ENCODE data around the gene NFIA. TPM values are rescaled to one million over a fixed set of nuclear protein-coding genes. Genes with fewer than 3 reads are reported as not detected.

Gene NFIA
- total RNA-seq, 2 donors from 2014 or later, result 75.3 to 81.3 TPM

DNA sequence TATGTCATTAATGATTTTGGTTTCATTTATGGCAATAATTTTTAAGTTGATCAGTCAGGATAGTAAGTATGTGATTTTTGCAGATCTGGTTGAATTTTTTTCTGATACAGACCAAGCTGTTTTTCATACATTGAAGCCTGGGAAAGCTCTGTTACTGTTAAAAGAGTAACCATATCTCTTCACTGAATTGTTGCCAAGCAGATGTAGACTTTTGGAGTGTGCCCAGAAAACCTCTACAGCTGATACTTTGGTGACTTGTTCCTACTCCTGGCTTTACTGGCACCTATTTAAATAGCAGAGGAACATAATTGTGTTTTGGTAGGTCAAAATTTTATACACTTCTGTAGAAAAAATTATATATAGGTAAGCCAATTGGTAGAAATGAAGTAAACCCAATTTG, 49.4 kb downstream of the NFIA start:
- Histone ChIP-seq H3K4me3 (no peak overlapping the region), H3K27me3 (no peaks in the 10 kb centered on the region), H3K9me3 (no peaks in the 10 kb centered on the region), H3K4me1 (peaks cover 0 to 40% of the 10 kb centered on the region in 2 donors), H3K27ac (peak overlapping the region; percentile 64 to 73), H3K36me3 (no peaks in the 10 kb centered on the region)
- TF ChIP-seq, protein P1, sequence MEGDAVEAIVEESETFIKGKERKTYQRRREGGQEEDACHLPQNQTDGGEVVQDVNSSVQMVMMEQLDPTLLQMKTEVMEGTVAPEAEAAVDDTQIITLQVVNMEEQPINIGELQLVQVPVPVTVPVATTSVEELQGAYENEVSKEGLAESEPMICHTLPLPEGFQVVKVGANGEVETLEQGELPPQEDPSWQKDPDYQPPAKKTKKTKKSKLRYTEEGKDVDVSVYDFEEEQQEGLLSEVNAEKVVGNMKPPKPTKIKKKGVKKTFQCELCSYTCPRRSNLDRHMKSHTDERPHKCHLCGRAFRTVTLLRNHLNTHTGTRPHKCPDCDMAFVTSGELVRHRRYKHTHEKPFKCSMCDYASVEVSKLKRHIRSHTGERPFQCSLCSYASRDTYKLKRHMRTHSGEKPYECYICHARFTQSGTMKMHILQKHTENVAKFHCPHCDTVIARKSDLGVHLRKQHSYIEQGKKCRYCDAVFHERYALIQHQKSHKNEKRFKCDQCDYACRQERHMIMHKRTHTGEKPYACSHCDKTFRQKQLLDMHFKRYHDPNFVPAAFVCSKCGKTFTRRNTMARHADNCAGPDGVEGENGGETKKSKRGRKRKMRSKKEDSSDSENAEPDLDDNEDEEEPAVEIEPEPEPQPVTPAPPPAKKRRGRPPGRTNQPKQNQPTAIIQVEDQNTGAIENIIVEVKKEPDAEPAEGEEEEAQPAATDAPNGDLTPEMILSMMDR (IDR thresholded peaks at IDR 0.05), result no peak
- no peak for DNase-seq (ENCODE audit: low spot score)

DNA sequence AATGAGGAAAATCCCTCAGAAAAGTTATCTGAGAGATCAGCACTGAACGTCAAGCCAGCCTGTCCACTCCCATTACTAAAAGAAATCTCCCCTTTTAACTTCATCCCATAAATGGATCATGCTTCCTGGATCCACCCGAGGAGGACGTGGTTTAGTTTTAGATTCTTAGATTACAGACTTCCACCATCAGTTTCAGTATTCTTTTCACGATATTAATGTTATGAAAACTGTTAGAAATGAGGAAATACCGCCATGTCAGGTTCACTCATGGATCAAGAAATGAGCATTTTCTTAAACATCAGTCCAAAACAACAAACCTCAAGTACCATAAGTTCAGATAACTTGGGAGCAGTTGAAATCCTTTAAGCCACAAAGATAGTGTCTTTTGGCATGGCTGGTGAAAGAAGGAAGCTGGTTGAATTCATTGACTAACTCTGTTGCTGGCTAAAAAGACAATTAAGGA, 49.8 kb downstream of the NFIA start:
- peak overlapping the region in 1 of 2 donors; percentile 7 for H3K4me3 ChIP-seq
- peak overlapping the region; percentile 64 to 73 for H3K27ac ChIP-seq
- DNase-seq (ENCODE audit: low spot score), result no peak
- TF ChIP-seq, protein P1 (IDR thresholded peaks at IDR 0.05), result no peak
- no peaks in the 10 kb centered on the region for H3K36me3 ChIP-seq
- peaks cover 0 to 40% of the 10 kb centered on the region in 2 donors for H3K4me1 ChIP-seq
- no peaks in the 10 kb centered on the region for H3K9me3 ChIP-seq
- no peaks in the 10 kb centered on the region for H3K27me3 ChIP-seq

DNA sequence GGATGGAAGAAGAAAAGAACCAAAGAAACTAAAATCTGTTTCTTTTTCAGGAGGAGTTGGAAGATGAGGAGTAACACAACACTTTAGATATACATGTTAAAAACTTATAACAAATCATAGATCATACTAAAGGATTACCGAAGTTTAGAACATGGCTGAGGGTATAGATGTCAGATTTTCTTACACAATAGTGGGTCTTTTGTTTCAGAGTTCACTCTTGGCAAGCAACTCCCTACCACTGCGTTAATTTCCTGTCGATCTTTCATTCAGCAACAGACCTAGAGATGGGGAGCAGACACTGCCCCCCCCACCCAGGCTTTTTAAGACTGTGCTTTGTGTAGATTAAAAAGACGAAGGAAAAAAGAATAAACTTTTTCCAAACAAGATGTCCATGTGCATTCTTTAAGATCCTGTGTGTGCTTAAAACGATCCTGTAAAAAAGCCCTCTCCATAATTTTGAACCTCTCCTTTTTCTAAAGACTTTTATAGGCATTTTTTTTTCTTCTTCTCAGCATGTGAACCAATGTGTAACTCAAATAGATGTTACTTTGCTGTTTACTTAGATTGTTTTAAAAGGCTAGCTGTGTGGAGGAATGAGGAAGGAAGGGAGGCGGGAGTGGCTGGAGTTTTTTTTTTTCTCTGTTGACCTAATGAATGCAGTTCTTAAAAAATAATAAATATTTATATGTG, 50.4 kb downstream of the NFIA start:
- TF ChIP-seq, protein P1 (IDR thresholded peaks at IDR 0.05), result no peak
- peaks cover 0 to 40% of the 10 kb centered on the region in 2 donors for H3K4me1 ChIP-seq
- DNase-seq (ENCODE audit: low spot score), result no peak

DNA sequence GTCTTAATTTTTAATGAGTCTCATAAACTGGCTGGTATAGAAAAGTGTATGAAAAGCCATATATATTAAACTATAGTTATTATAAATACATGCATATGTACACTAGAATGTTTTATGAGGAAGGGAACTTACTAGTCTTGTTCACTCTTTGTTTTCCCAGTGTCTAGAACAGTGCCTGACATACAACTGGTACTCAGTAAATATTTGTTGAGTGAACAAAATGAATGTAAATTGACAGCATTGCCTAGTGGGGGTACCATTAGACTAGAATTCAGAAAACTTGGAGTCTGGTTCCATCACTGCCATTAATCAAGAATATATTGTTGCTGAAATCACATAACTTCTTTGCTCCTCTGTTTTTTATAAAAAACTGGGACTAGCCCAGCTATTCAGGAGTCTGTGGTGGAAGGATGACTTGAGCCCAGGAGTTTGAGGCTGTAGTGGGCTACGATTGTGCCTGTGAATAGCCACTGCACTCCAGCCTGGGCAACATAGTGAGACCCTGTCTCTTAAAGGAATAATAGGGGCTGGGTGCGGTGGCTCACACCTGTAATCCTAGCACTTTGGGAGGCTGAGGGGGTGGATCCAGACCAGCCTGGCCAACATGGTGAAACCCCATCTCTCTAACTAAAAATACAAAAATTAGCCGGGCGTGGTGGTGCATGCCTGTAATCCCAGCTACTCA, 51.1 kb downstream of the NFIA start:
- Histone ChIP-seq H3K9me3 (no peaks in the 10 kb centered on the region), H3K4me1 (peaks cover 0 to 40% of the 10 kb centered on the region in 2 donors)

More for the DNA sequence above, 50.4 kb downstream of the NFIA start:
- H3K36me3 ChIP-seq, result no peaks in the 10 kb centered on the region
- H3K4me3 ChIP-seq, result peak overlapping the region in 1 of 2 donors; percentile 7
- H3K27me3 ChIP-seq, result no peaks in the 10 kb centered on the region
- H3K9me3 ChIP-seq, result no peaks in the 10 kb centered on the region
- peak overlapping the region; percentile 64 to 73 for H3K27ac ChIP-seq

DNA sequence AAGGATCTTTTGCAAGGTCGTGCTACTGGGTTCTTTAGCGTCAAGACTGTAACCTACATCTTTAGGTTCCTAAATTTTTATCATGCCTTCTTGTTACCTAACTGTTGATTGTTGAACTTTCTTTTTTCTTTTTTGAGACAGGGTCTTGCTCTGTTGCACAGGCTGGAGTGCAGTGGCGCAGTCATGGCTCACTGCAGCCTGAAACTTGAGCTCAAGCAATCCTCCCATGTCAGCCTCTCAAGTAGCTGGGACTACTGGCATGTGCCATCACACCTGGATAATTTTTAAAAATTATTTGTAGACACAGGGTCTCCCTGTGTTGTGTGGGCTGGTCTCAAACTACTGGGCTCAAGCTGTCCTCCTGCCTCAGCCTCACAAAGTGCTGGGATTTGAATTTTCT, 52.9 kb downstream of the NFIA start:
- no peaks in the 10 kb centered on the region for H3K36me3 ChIP-seq
- no peak for DNase-seq (ENCODE audit: low spot score)
- H3K27me3 ChIP-seq, result no peaks in the 10 kb centered on the region
- H3K4me3 ChIP-seq, result no peak overlapping the region
- no peak overlapping the region for H3K27ac ChIP-seq
- H3K9me3 ChIP-seq, result no peaks in the 10 kb centered on the region
- peaks cover 0 to 57% of the 10 kb centered on the region in 2 donors for H3K4me1 ChIP-seq
- TF ChIP-seq, protein P1 (IDR thresholded peaks at IDR 0.05), result no peak

More for the DNA sequence above, 51.1 kb downstream of the NFIA start:
- H3K4me3 ChIP-seq, result no peak overlapping the region
- no peaks in the 10 kb centered on the region for H3K27me3 ChIP-seq
- DNase-seq (ENCODE audit: low spot score), result no peak
- peak overlapping the region; percentile 64 to 73 for H3K27ac ChIP-seq
- TF ChIP-seq, protein P1 (IDR thresholded peaks at IDR 0.05), result no peak
- no peaks in the 10 kb centered on the region for H3K36me3 ChIP-seq
